Central memory CD8-positive, alpha-beta T cell (primary cell): ENCODE measurements around the gene HMCN2.

Experiments
- ATAC-seq: fragments of 150-1000 bp; cut with Tn5 transposase; replicated peaks from 2 replicates; pipeline ENCODE4 v1.10.0; 2022; ENCODE audit warnings: mild to moderate bottlenecking, moderate FRiP score, moderate number of reproducible peaks; ENCODE audit not compliant: poor library complexity, severe bottlenecking; ENCODE audit errors: extremely low read depth
- DNase-seq, 2 donors: peaks; one replicate each; pipeline ENCODE4 v3.0.0; 2021; ENCODE audit warnings: low spot score in 2 of 2
- H3K27ac Mint-ChIP-seq: one replicate; pipeline ENCODE4 v1.8.0; 2022; ENCODE audit warnings: low read depth, mild to moderate bottlenecking, moderate library complexity, mixed read lengths
- H3K27me3 Mint-ChIP-seq: one replicate; pipeline ENCODE4 v1.8.0; 2022; ENCODE audit warnings: mixed read lengths
- H3K36me3 Mint-ChIP-seq: one replicate; pipeline ENCODE4 v1.8.0; 2022; ENCODE audit warnings: mild to moderate bottlenecking, moderate library complexity, mixed read lengths; ENCODE audit not compliant: insufficient read depth
- H3K4me1 Mint-ChIP-seq: one replicate; pipeline ENCODE4 v1.8.0; 2022; ENCODE audit warnings: mixed read lengths
- H3K4me3 Mint-ChIP-seq: one replicate; pipeline ENCODE4 v1.8.0; 2022; ENCODE audit warnings: mild to moderate bottlenecking, moderate library complexity, mixed read lengths
- H3K9me3 Mint-ChIP-seq: one replicate; pipeline ENCODE4 v1.8.0; 2022; ENCODE audit warnings: mixed read lengths

HMCN2 gene

GRCh38 chr9:130468566-130468965 is 203.0 kb downstream of the HMCN2 start:
- Mint-ChIP-seq H3K27me3 (peaks cover 77% of the 10 kb centered on the region), H3K27ac (no peak overlapping the region), H3K4me1 (no peaks in the 10 kb centered on the region), H3K9me3 (no peaks in the 10 kb centered on the region), H3K36me3 (no peaks in the 10 kb centered on the region), H3K4me3 (no peak overlapping the region)
- ATAC-seq (no peak), DNase-seq (no peak)

DNA sequence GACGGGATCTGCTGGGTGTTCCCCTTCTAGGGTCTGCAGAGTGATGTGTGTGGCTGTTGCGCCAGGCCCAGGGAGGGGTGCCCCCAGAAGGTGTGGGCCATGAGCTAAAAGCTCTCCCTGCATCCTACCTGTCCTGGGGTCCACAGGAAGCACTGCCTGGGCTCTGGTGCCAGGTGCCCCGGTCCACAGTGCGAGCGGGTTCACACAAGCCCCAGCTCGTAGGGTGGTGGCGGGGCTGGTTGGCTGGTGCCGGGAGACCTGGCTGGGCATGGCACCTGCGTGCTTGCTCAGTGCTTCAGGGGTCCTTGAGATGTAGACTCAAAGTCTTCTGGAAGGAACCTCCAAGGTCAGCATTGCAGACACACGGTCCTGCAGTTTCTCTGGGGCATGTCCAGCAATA is 204.7 kb downstream of the HMCN2 start:
- H3K4me1 Mint-ChIP-seq, result no peaks in the 10 kb centered on the region
- no peak overlapping the region for H3K27ac Mint-ChIP-seq
- no peak for DNase-seq
- H3K36me3 Mint-ChIP-seq, result no peaks in the 10 kb centered on the region
- ATAC-seq, result no peak
- no peak overlapping the region for H3K4me3 Mint-ChIP-seq
- peaks cover 67% of the 10 kb centered on the region for H3K27me3 Mint-ChIP-seq
- no peaks in the 10 kb centered on the region for H3K9me3 Mint-ChIP-seq

GRCh38 chr9:130470950-130471349 is 205.4 kb downstream of the HMCN2 start:
- no peaks in the 10 kb centered on the region for H3K4me1 Mint-ChIP-seq
- peaks cover 67% of the 10 kb centered on the region for H3K27me3 Mint-ChIP-seq
- ATAC-seq, result no peak
- no peak for DNase-seq
- no peaks in the 10 kb centered on the region for H3K9me3 Mint-ChIP-seq
- H3K36me3 Mint-ChIP-seq, result no peaks in the 10 kb centered on the region
- H3K27ac Mint-ChIP-seq, result no peak overlapping the region
- H3K4me3 Mint-ChIP-seq, result no peak overlapping the region

DNA sequence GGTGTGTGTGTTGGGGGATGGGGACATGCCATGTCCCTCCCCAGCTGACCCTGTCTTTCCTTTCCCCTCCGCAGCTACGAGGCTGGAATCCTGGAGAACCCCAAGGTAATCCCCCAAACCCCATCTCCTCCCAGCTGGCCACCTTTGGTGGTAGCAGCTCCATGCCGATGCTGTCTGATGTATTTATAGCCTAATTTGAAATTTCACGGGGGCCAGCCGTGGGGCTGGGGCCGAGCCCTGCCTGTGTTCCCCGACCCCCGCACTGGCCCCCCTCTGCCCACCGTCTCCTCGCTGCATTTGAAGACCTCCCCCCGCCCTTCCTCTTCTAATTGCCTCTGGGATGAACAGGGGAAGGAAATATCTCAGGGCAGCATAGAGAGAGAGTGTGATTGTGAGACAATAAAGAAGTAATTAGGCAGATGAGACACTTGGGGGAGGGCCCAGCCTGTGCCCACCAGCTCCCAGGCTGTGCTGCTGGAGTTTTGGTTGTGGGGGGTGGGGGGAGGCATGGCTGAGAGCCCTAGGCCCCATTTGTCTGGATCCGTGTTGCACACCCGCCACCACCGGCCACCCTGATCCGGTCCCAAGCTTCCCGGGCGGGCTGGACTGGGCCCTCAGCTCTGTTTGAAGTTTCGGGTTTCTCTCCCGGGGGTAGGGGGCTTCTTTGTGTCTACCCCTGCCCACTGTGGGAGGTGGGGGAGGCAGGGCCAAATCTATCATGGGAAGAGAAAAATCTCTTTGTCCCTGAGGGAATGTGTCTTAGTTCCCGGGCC is 206.0 kb downstream of the HMCN2 start:
- Mint-ChIP-seq H3K4me3 (no peak overlapping the region), H3K9me3 (no peaks in the 10 kb centered on the region), H3K4me1 (no peaks in the 10 kb centered on the region), H3K27ac (no peak overlapping the region), H3K27me3 (peaks cover 61% of the 10 kb centered on the region), H3K36me3 (no peaks in the 10 kb centered on the region)
- ATAC-seq (no peak), DNase-seq (no peak)

DNA sequence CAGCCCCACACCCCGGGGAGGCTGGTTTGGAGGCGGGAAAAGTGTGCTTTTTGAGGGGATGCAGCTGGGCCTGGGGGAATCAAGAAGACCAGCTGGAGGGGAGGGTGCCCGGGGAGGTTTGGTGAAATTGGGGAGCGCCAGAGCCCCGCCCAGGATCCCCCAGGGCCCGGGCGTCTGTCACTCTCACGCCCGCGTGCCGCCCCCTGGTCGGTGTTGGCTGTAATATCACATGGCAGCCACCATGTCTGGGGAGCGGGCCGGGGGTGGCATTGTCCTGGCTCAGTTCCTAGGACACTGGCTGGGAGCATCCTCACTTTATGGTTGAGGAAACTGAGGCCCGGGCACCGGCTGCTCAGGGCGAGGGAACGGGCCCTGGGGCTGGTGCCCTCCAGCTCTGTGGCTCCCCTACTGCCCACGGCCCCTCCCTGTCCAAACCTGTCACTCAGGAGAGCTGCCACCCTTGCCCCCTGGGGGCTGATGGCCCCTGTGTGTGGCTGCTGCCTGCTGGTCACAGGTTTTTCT is 206.7 kb downstream of the HMCN2 start:
- Mint-ChIP-seq H3K4me1 (no peaks in the 10 kb centered on the region), H3K9me3 (no peaks in the 10 kb centered on the region), H3K27me3 (peaks cover 55% of the 10 kb centered on the region), H3K27ac (no peak overlapping the region), H3K4me3 (no peak overlapping the region), H3K36me3 (no peaks in the 10 kb centered on the region)
- ATAC-seq, result no peak
- DNase-seq, result no peak

- Mint-ChIP-seq H3K4me1 (no peaks in the 10 kb centered on the region), H3K36me3 (no peaks in the 10 kb centered on the region), H3K27ac (no peak overlapping the region), H3K27me3 (peaks cover 47% of the 10 kb centered on the region), H3K9me3 (no peaks in the 10 kb centered on the region), H3K4me3 (no peak overlapping the region)
- no peak for DNase-seq
- no peak for ATAC-seq
Observed at GRCh38 chr9:130473009-130473408, 207.4 kb downstream of the HMCN2 start.

DNA sequence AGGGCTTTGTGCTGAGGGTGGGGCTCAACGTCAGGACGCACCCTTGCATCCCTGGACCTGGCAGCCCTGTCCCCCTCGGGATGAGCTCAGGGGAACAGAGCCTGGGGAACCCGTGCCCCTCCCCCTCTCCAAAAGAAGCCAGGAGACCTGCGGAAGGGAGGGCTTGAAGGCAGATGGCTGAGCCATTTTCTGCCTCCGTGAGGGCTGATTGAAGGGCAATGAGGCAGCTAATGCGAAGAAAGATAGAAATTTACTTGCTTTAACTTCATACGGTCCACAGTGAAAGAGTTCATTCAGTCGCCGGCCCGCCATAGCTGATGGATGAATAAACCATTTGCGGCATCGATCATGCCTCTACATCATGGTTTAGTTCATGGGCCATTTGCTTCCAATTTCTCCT is 208.0 kb downstream of the HMCN2 start:
- Mint-ChIP-seq H3K4me3 (no peak overlapping the region), H3K4me1 (no peaks in the 10 kb centered on the region), H3K27ac (no peak overlapping the region), H3K27me3 (peaks cover 46% of the 10 kb centered on the region), H3K36me3 (no peaks in the 10 kb centered on the region), H3K9me3 (no peaks in the 10 kb centered on the region)
- no peak for DNase-seq
- ATAC-seq, result no peak

DNA sequence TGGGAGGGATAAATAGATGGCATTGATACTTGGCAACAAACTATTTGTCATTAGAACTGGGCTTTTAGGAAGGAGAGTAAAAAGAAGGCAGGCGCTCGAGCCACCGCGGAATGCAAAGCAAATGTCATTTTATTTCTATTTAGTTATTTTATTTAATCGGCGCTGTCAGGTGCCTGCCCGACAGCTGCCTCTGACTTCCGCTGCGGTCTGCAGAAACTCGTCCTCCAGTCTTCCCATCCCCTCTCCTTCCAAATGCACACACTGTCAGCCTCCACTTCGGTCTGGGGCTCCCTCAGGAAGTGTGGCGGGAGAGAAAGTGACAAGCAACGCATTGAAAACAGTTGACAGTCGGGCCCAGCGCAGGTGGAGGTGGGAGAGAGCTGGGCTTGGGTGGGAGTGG is 208.5 kb downstream of the HMCN2 start:
- DNase-seq, result no peak
- no peaks in the 10 kb centered on the region for H3K9me3 Mint-ChIP-seq
- no peaks in the 10 kb centered on the region for H3K36me3 Mint-ChIP-seq
- peaks cover 41% of the 10 kb centered on the region for H3K27me3 Mint-ChIP-seq
- H3K4me3 Mint-ChIP-seq, result no peak overlapping the region
- no peak for ATAC-seq
- H3K27ac Mint-ChIP-seq, result no peak overlapping the region
- no peaks in the 10 kb centered on the region for H3K4me1 Mint-ChIP-seq

GRCh38 chr9:130476151-130476730 is 210.7 kb downstream of the HMCN2 start:
- Mint-ChIP-seq H3K36me3 (no peaks in the 10 kb centered on the region), H3K27me3 (peaks cover 20% of the 10 kb centered on the region), H3K4me3 (no peak overlapping the region), H3K27ac (no peak overlapping the region), H3K4me1 (no peaks in the 10 kb centered on the region), H3K9me3 (no peaks in the 10 kb centered on the region)
- ATAC-seq (no peak), DNase-seq (no peak)

DNA sequence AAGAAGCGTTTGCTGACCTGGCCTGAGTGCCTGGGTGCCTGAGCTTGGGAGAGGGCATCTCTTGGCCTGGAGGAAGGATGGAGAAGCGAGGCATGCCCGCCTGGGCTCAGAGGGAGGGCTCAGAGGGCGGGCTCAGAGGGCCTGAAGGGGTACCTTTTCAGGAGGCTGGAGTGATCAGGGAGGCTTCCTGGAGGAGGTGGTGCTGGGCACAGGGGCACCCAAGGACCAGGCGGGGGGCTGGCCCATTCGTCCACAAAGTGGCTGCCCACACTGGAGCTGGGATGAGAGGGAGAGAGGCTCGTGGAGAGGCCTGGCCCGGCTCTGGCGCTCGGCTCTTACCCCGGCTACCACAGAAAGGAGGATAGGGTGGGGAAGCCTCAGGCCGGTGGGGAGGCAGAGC is 212.0 kb downstream of the HMCN2 start:
- Mint-ChIP-seq H3K9me3 (no peaks in the 10 kb centered on the region), H3K4me3 (no peak overlapping the region), H3K27me3 (peaks cover 15% of the 10 kb centered on the region), H3K36me3 (no peaks in the 10 kb centered on the region), H3K4me1 (no peaks in the 10 kb centered on the region), H3K27ac (no peak overlapping the region)
- DNase-seq, result no peak
- no peak for ATAC-seq

- no peak overlapping the region for H3K4me3 Mint-ChIP-seq
- peaks cover 15% of the 10 kb centered on the region for H3K27me3 Mint-ChIP-seq
- H3K27ac Mint-ChIP-seq, result no peak overlapping the region
- H3K36me3 Mint-ChIP-seq, result no peaks in the 10 kb centered on the region
- no peaks in the 10 kb centered on the region for H3K9me3 Mint-ChIP-seq
- DNase-seq (no peak), ATAC-seq (no peak)
- no peaks in the 10 kb centered on the region for H3K4me1 Mint-ChIP-seq
Observed at GRCh38 chr9:130478152-130478551, 212.6 kb downstream of the HMCN2 start.

- no peak overlapping the region for H3K27ac Mint-ChIP-seq
- peaks cover 22% of the 10 kb centered on the region for H3K27me3 Mint-ChIP-seq
- ATAC-seq, result no peak
- no peaks in the 10 kb centered on the region for H3K9me3 Mint-ChIP-seq
- no peaks in the 10 kb centered on the region for H3K36me3 Mint-ChIP-seq
- H3K4me3 Mint-ChIP-seq, result no peak overlapping the region
- DNase-seq, result no peak
- no peaks in the 10 kb centered on the region for H3K4me1 Mint-ChIP-seq
Observed at GRCh38 chr9:130478736-130479575, 213.4 kb downstream of the HMCN2 start.
